SJCRH30 (cell line): ENCODE data around the gene POLR3E. TPM values are rescaled to one million over a fixed set of nuclear protein-coding genes. Genes with fewer than 3 reads are reported as not detected.

ENCODE experiments used
- total RNA-seq: library from RNA; depleted of rRNA; stranded (reverse); fragments of >200 nt; shearing (Covaris generic); gene quantifications from 2 replicates; pipeline ENCODE4 v1.2.3, GENCODE V29; 2014; rRNA removed

Gene POLR3E
- total RNA-seq, 1 experiment from 2014 or later, result 35.5 TPM

Other genes starting within 250 kb of the POLR3E start
- not detected in 2 replicates for gene VWA3A, start 204.9 kb upstream of the POLR3E start, total RNA-seq
- not detected in 2 replicates for gene SDR42E2, start 134.9 kb upstream of the POLR3E start, total RNA-seq
- gene EEF2K, start 91.1 kb upstream of the POLR3E start, total RNA-seq, result 22.0 and 23.0 TPM in 2 replicates
- gene CDR2, start 77.2 kb downstream of the POLR3E start, total RNA-seq, result 20.1 and 21.6 TPM in 2 replicates
- 44.5 and 51.5 TPM in 2 replicates for gene NPIPB5, start 213.5 kb downstream of the POLR3E start, total RNA-seq